Neural cell (in vitro differentiated cells): ENCODE measurements around the gene ANKRD10. TPM values are rescaled to one million over a fixed set of nuclear protein-coding genes. Genes with fewer than 3 reads are reported as not detected.

ENCODE experiments used
- H2AFZ ChIP-seq: fragments of 200-600, 300-800 bp; sonication (generic), shearing (Covaris generic); 2 replicates; pipeline ENCODE4 v1.6.0; 2014; ENCODE audit warnings: low read depth, mild to moderate bottlenecking, antibody characterized with exemption, low read length, moderate library complexity
- H3F3A ChIP-seq: fragments of 200-600 bp; shearing (Covaris generic); 2 replicates; pipeline ENCODE4 v1.6.1; 2016; ENCODE audit warnings: mild to moderate bottlenecking, moderate library complexity, mixed read lengths, antibody characterized with exemption, low read length; ENCODE audit not compliant: insufficient read depth, poor library complexity, severe bottlenecking
- H3K27ac ChIP-seq: fragments of 200-600, 300-800 bp; sonication (generic), shearing (Covaris generic); 2 replicates; pipeline ENCODE4 v1.5.1; 2014; ENCODE audit warnings: mild to moderate bottlenecking, low read length, moderate library complexity
- H3K27me3 ChIP-seq: fragments of 300-800, 200-600 bp; sonication (generic), shearing (Covaris generic); 2 replicates; pipeline ENCODE4 v1.6.0; 2014; ENCODE audit warnings: mild to moderate bottlenecking, low read depth, low read length, moderate library complexity; ENCODE audit not compliant: insufficient read depth
- H3K36me3 ChIP-seq: fragments of 300-800, 200-600 bp; sonication (generic), shearing (Covaris generic); 2 replicates; pipeline ENCODE4 v1.5.1; 2014; ENCODE audit warnings: mild to moderate bottlenecking, antibody characterized with exemption, low read length, moderate library complexity; ENCODE audit not compliant: insufficient read depth
- H3K4me2 ChIP-seq: fragments of 300-800, 200-600 bp; sonication (generic), shearing (Covaris generic); 2 replicates; pipeline ENCODE4 v1.6.0; 2014; ENCODE audit warnings: mild to moderate bottlenecking, low read length
- H3K4me3 ChIP-seq: fragments of 300-800, 200-600 bp; sonication (generic), shearing (Covaris generic); 2 replicates; pipeline ENCODE4 v1.5.1; 2014; ENCODE audit warnings: mild to moderate bottlenecking, low read length, moderate library complexity
- H3K79me2 ChIP-seq: fragments of 200-600 bp; shearing (Covaris generic); replicated peaks from 2 replicates; pipeline ENCODE4 v1.6.0; 2014; ENCODE audit warnings: mild to moderate bottlenecking, low read length, moderate library complexity; ENCODE audit not compliant: insufficient read depth
- H3K9ac ChIP-seq: fragments of 300-800, 200-600 bp; sonication (generic), shearing (Covaris generic); 2 replicates; pipeline ENCODE4 v1.6.1; 2016; ENCODE audit warnings: mild to moderate bottlenecking, low read length, mixed read lengths
- H3K9me2 ChIP-seq: fragments of 200-600 bp; shearing (Covaris generic); 2 replicates; pipeline ENCODE4 v1.6.1; 2016; ENCODE audit warnings: mild to moderate bottlenecking, low read length, mixed read lengths; ENCODE audit not compliant: insufficient read depth
- H3K9me3 ChIP-seq: fragments of 200-600, 300-800 bp; sonication (generic), shearing (Covaris generic); 2 replicates; pipeline ENCODE4 v1.6.1; 2016; ENCODE audit warnings: mild to moderate bottlenecking, mixed run types, low read length, moderate library complexity, mixed read lengths
- H4K20me1 ChIP-seq: fragments of 200-600 bp; shearing (Covaris generic); 2 replicates; pipeline ENCODE4 v1.6.1; 2016; ENCODE audit warnings: mild to moderate bottlenecking, mixed run types; ENCODE audit not compliant: insufficient read depth
- EP300 ChIP-seq: fragments of 450-650 bp; conservative IDR thresholded peaks from 2 replicates; pipeline ENCODE4 v1.6.1; 2014; ENCODE audit warnings: antibody characterized with exemption, mild to moderate bottlenecking, moderate library complexity; ENCODE audit not compliant: poor library complexity, severe bottlenecking
- EZH2 ChIP-seq: fragments of 200-600, 300-800 bp; shearing (Covaris generic), sonication (generic); IDR thresholded peaks from 2 replicates; pipeline ENCODE4 v1.6.1; 2014; ENCODE audit warnings: antibody characterized with exemption, low read length, borderline replicate concordance, mild to moderate bottlenecking; ENCODE audit not compliant: insufficient read depth, poor library complexity, severe bottlenecking
- MXI1 ChIP-seq: fragments of 450-650 bp; conservative IDR thresholded peaks from 2 replicates; pipeline ENCODE4 v1.6.1; 2014; ENCODE audit warnings: antibody characterized with exemption, mild to moderate bottlenecking; ENCODE audit not compliant: poor library complexity, severe bottlenecking
- POLR2AphosphoS5 ChIP-seq: IDR thresholded peaks from 2 replicates; pipeline ENCODE4 v1.6.1; 2012
- RAD21 ChIP-seq: fragments of 450-650 bp; conservative IDR thresholded peaks from 2 replicates; pipeline ENCODE4 v1.6.1; 2014; ENCODE audit warnings: antibody characterized with exemption, mild to moderate bottlenecking, moderate library complexity
- SMC3 ChIP-seq: fragments of 450-650 bp; conservative IDR thresholded peaks from 2 replicates; pipeline ENCODE4 v1.6.1; 2014; ENCODE audit warnings: antibody characterized with exemption, mild to moderate bottlenecking, moderate library complexity; ENCODE audit not compliant: poor library complexity
- TAF1 ChIP-seq: IDR thresholded peaks from 2 replicates; pipeline ENCODE4 v1.6.1; 2012; ENCODE audit warnings: low read depth
- polyA plus RNA-seq: library from polyadenylated mRNA; depleted of rRNA; stranded (reverse); fragments of >200 nt; gene quantifications from 2 replicates; pipeline ENCODE4 v1.2.3, GENCODE V29; 2014
- TF ChIP-seq, protein P1 (sequence below): fragments of 450-650 bp; IDR thresholded peaks from 2 replicates; pipeline ENCODE4 v1.5.1; 2014; ENCODE audit warnings: antibody characterized with exemption, mild to moderate bottlenecking, moderate library complexity; ENCODE audit not compliant: poor library complexity, severe bottlenecking
- TF ChIP-seq, protein P2 (sequence below): IDR thresholded peaks from 2 replicates; pipeline ENCODE4 v1.6.1; 2012; ENCODE audit warnings: borderline replicate concordance

ANKRD10 gene
- polyA plus RNA-seq, 1 donor from 2014 or later, result 564 TPM

DNA sequence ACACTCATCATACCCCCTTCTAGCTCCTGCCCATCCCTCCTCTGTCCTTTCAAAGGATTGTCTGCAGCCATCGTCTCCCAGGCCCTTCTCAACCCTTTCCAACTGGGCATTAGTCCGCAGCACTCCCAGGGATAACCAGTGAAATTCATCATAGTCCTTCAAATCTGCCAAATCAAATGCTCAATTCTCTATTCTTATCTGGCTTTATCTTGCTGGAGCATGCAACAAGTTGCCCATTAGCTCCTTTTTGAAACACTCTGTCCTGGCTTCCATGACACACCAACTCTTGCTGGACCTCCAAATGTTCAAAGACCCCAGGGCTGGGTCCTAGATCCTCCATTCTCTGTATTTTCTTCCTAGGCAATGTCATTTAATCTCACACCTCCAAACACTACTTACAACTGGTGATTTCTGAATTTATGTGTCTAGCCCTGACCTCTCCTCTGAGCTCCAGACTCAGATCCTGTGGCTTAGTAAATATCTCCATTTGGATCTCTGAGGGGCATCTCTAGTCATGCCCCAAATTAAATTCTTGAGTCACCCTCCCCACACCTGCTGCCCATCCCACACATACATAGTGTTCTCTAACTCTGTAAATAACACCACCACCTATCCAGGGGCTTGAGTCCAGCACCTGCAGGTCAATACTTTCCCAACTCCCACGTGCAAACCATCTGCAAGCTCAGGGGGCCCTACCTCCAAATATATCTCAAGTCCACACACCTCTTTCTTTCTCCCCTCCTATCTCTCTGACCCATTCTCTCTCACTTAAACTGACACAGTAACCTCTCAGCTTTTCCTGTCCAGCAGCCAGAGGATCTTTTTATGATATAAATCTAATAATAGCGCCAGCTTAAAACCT lies 9.1 kb upstream of the ANKRD10 start:
- no peaks in the 10 kb centered on the region for H3K9me3 ChIP-seq

DNA sequence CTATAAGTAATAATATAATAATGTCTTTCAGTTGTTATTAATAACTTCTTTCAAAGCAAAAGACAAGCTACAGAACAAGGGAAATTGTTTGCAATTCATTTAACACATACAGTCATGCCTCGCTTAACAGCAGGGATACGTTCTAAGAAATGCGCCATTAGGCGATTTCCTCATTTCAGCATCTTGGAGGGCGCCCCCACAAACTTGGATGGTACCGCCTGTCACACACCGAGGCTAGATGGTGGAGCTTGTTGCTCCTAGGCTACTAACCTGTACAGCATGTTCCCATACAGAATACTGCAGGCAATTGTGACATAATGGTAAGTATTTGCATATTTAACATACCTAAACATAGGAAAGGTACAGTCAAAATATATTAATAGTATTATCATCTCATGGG lies 8.2 kb upstream of the ANKRD10 start:
- Histone ChIP-seq H3K79me2 (no peaks in the 10 kb centered on the region), H3K27me3 (no peaks in the 10 kb centered on the region), H2AFZ (no peak overlapping the region), H3K9me2 (no peaks in the 10 kb centered on the region), H3K4me2 (no peak overlapping the region), H4K20me1 (no peaks in the 10 kb centered on the region), H3K9me3 (no peaks in the 10 kb centered on the region), H3F3A (no peaks in the 10 kb centered on the region), H3K4me3 (no peak overlapping the region), H3K27ac (no peak overlapping the region), H3K36me3 (no peaks in the 10 kb centered on the region), H3K9ac (no peak overlapping the region)
- TF ChIP-seq EZH2 (no peak), SMC3 (no peak), TAF1 (no peak), RAD21 (no peak), MXI1 (no peak), POLR2AphosphoS5 (no peak), EP300 (no peak)
- TF ChIP-seq, protein P1, sequence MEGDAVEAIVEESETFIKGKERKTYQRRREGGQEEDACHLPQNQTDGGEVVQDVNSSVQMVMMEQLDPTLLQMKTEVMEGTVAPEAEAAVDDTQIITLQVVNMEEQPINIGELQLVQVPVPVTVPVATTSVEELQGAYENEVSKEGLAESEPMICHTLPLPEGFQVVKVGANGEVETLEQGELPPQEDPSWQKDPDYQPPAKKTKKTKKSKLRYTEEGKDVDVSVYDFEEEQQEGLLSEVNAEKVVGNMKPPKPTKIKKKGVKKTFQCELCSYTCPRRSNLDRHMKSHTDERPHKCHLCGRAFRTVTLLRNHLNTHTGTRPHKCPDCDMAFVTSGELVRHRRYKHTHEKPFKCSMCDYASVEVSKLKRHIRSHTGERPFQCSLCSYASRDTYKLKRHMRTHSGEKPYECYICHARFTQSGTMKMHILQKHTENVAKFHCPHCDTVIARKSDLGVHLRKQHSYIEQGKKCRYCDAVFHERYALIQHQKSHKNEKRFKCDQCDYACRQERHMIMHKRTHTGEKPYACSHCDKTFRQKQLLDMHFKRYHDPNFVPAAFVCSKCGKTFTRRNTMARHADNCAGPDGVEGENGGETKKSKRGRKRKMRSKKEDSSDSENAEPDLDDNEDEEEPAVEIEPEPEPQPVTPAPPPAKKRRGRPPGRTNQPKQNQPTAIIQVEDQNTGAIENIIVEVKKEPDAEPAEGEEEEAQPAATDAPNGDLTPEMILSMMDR, result no peak
- TF ChIP-seq, protein P2, sequence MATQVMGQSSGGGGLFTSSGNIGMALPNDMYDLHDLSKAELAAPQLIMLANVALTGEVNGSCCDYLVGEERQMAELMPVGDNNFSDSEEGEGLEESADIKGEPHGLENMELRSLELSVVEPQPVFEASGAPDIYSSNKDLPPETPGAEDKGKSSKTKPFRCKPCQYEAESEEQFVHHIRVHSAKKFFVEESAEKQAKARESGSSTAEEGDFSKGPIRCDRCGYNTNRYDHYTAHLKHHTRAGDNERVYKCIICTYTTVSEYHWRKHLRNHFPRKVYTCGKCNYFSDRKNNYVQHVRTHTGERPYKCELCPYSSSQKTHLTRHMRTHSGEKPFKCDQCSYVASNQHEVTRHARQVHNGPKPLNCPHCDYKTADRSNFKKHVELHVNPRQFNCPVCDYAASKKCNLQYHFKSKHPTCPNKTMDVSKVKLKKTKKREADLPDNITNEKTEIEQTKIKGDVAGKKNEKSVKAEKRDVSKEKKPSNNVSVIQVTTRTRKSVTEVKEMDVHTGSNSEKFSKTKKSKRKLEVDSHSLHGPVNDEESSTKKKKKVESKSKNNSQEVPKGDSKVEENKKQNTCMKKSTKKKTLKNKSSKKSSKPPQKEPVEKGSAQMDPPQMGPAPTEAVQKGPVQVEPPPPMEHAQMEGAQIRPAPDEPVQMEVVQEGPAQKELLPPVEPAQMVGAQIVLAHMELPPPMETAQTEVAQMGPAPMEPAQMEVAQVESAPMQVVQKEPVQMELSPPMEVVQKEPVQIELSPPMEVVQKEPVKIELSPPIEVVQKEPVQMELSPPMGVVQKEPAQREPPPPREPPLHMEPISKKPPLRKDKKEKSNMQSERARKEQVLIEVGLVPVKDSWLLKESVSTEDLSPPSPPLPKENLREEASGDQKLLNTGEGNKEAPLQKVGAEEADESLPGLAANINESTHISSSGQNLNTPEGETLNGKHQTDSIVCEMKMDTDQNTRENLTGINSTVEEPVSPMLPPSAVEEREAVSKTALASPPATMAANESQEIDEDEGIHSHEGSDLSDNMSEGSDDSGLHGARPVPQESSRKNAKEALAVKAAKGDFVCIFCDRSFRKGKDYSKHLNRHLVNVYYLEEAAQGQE, result no peak

More for the DNA sequence above, 9.1 kb upstream of the ANKRD10 start:
- no peak overlapping the region for H3K4me3 ChIP-seq
- no peaks in the 10 kb centered on the region for H4K20me1 ChIP-seq
- no peaks in the 10 kb centered on the region for H3K36me3 ChIP-seq
- no peaks in the 10 kb centered on the region for H3K79me2 ChIP-seq
- no peak overlapping the region for H2AFZ ChIP-seq
- no peaks in the 10 kb centered on the region for H3K27me3 ChIP-seq
- no peak overlapping the region for H3K4me2 ChIP-seq
- no peak overlapping the region for H3K9ac ChIP-seq
- H3K9me2 ChIP-seq, result no peaks in the 10 kb centered on the region
- H3K27ac ChIP-seq, result no peak overlapping the region
- H3F3A ChIP-seq, result no peaks in the 10 kb centered on the region
- TF ChIP-seq EZH2 (no peak), SMC3 (no peak), POLR2AphosphoS5 (no peak)
- TF ChIP-seq, protein P2, result no peak
